Osteoblast (primary cell): ENCODE measurements around the gene CACNA1D. TPM values are rescaled to one million over a fixed set of nuclear protein-coding genes. Genes with fewer than 3 reads are reported as not detected.
"Not testable (repeated sequence)": the region's sequence is repeated elsewhere in the genome, so short reads cannot be mapped to it uniquely, and the experiment has no call there.

ENCODE experiments used
- DNase-seq: peaks from one replicate; pipeline ENCODE4 v3.0.0; 2011; ENCODE audit warnings: low spot score, mixed read lengths; ENCODE audit not compliant: insufficient read length; ENCODE audit errors: missing footprints
- H2AFZ ChIP-seq: 2 replicates; pipeline ENCODE4 v1.6.0; 2011; ENCODE audit warnings: mild to moderate bottlenecking, low read length
- H3K27ac ChIP-seq: 2 replicates; pipeline ENCODE4 v1.5.1; 2011; ENCODE audit warnings: mild to moderate bottlenecking, low read depth, low read length, moderate library complexity
- H3K27me3 ChIP-seq: 2 replicates; pipeline ENCODE4 v1.6.0; 2012; ENCODE audit warnings: mild to moderate bottlenecking, control low read depth, inconsistent platforms, low read length, moderate library complexity; ENCODE audit not compliant: insufficient read depth
- H3K36me3 ChIP-seq: 2 replicates; pipeline ENCODE4 v1.5.1; 2011; ENCODE audit warnings: mild to moderate bottlenecking, low read length, control low read depth, moderate library complexity; ENCODE audit not compliant: insufficient read depth
- H3K4me1 ChIP-seq: 2 replicates; pipeline ENCODE4 v1.5.1; 2011; ENCODE audit warnings: mild to moderate bottlenecking, low read length, control low read depth, moderate library complexity; ENCODE audit not compliant: insufficient read depth
- H3K4me2 ChIP-seq: 2 replicates; pipeline ENCODE4 v1.6.0; 2011; ENCODE audit warnings: mild to moderate bottlenecking, low read length; ENCODE audit not compliant: insufficient read depth
- H3K4me3 ChIP-seq: fragments of 200-600 bp; sonication (generic); 3 replicates; pipeline ENCODE4 v1.5.1; 2012; ENCODE audit warnings: mild to moderate bottlenecking, low read length, inconsistent platforms; ENCODE audit not compliant: insufficient read depth
- H3K79me2 ChIP-seq: 2 replicates; pipeline ENCODE4 v1.6.0; 2012; ENCODE audit warnings: mild to moderate bottlenecking, low read length, control low read depth, inconsistent platforms; ENCODE audit not compliant: insufficient read depth
- H3K9me3 ChIP-seq: 2 replicates; pipeline ENCODE4 v1.5.1; 2011; ENCODE audit warnings: low read depth, low read length, control low read depth
- H4K20me1 ChIP-seq: 2 replicates; pipeline ENCODE4 v1.6.0; 2012; ENCODE audit warnings: mild to moderate bottlenecking, low read length, control low read depth; ENCODE audit not compliant: insufficient read depth
- CTCF ChIP-seq: IDR thresholded peaks from 2 replicates; pipeline ENCODE4 v1.5.1; 2011; ENCODE audit warnings: mild to moderate bottlenecking, low read depth, low read length, moderate library complexity; ENCODE audit errors: extremely low read depth
- total RNA-seq: library from RNA; depleted of rRNA; stranded (reverse); fragments of >200 nt; gene quantifications from 2 replicates; pipeline ENCODE4 v1.2.3, GENCODE V29; 2012

The CACNA1D gene
- total RNA-seq, 1 donor: under 0.01 TPM

GRCh38 chr3:53473422-53473821 lies 21.0 kb upstream of the CACNA1D start:
- no peaks in the 10 kb centered on the region for H4K20me1 ChIP-seq
- no peak for TF ChIP-seq CTCF
- no peaks in the 10 kb centered on the region for H3K36me3 ChIP-seq
- DNase-seq: no peak
- no peaks in the 10 kb centered on the region for H3K79me2 ChIP-seq
- H3K9me3 ChIP-seq: no peaks in the 10 kb centered on the region
- H3K27ac ChIP-seq: no peak overlapping the region
- H2AFZ ChIP-seq: no peak overlapping the region
- no peaks in the 10 kb centered on the region for H3K4me1 ChIP-seq
- no peak overlapping the region for H3K4me3 ChIP-seq
- H3K27me3 ChIP-seq: no peaks in the 10 kb centered on the region
- H3K4me2 ChIP-seq: no peak overlapping the region

- not testable (repeated sequence) for H2AFZ ChIP-seq, H3K27me3 ChIP-seq, H3K4me1 ChIP-seq, H3K4me3 ChIP-seq, H3K79me2 ChIP-seq, H3K9me3 ChIP-seq, H3K27ac ChIP-seq, H3K36me3 ChIP-seq, DNase-seq, H4K20me1 ChIP-seq, H3K4me2 ChIP-seq
These were observed 18.0 kb upstream of the CACNA1D start for GRCh38 chr3:53476372-53476771.

- not testable (repeated sequence) for H3K79me2 ChIP-seq, H2AFZ ChIP-seq, H3K36me3 ChIP-seq, H3K27me3 ChIP-seq, H3K27ac ChIP-seq, DNase-seq, H3K4me1 ChIP-seq, H4K20me1 ChIP-seq, H3K4me3 ChIP-seq, H3K4me2 ChIP-seq, H3K9me3 ChIP-seq
These were observed 16.7 kb upstream of the CACNA1D start for GRCh38 chr3:53477689-53478088.

- no peaks in the 10 kb centered on the region for H3K27me3 ChIP-seq
These were observed 16.1 kb upstream of the CACNA1D start for GRCh38 chr3:53478166-53478830.

More at GRCh38 chr3:53478166-53478830, 16.1 kb upstream of the CACNA1D start:
- no peak for DNase-seq
- H3K4me2 ChIP-seq: no peak overlapping the region
- H3K36me3 ChIP-seq: no peaks in the 10 kb centered on the region
- H3K9me3 ChIP-seq: no peaks in the 10 kb centered on the region
- H3K27ac ChIP-seq: no peak overlapping the region
- no peaks in the 10 kb centered on the region for H4K20me1 ChIP-seq
- no peaks in the 10 kb centered on the region for H3K79me2 ChIP-seq
- H3K4me1 ChIP-seq: no peaks in the 10 kb centered on the region
- H3K4me3 ChIP-seq: no peak overlapping the region
- no peak for TF ChIP-seq CTCF
- no peak overlapping the region for H2AFZ ChIP-seq
